HepG2 (cell line): ENCODE data around the gene ACYP2. TPM values are rescaled to one million over a fixed set of nuclear protein-coding genes. Genes with fewer than 3 reads are reported as not detected.
A peak's percentile ranks its signal among the peaks of the same experiment; 100 is the strongest.

Experiments
- ELF1 ChIP-seq: sonication (generic); formaldehyde crosslinking; IDR thresholded peaks from 2 replicates; pipeline ENCODE4 v1.4.0; 2020; ENCODE audit warnings: missing genetic modification reagents
- GTF2F1 ChIP-seq: fragments of 150-350 bp; IDR thresholded peaks from 2 replicates; pipeline ENCODE4 v1.6.1; 2014; ENCODE audit warnings: low read length
- GZF1 ChIP-seq: sonication (generic); formaldehyde crosslinking; IDR thresholded peaks from 2 replicates; pipeline ENCODE4 v1.5.1; 2020; ENCODE audit warnings: mild to moderate bottlenecking, missing genetic modification reagents
- MATR3 ChIP-seq: sonication (generic); formaldehyde crosslinking; IDR thresholded peaks from 2 replicates; pipeline ENCODE4 v1.4.0; 2020; ENCODE audit warnings: missing genetic modification reagents
- MTF1 ChIP-seq: sonication (generic); formaldehyde crosslinking; IDR thresholded peaks from 2 replicates; pipeline ENCODE4 v1.5.0; 2020; ENCODE audit warnings: missing genetic modification reagents
- NCOA1 ChIP-seq: sonication (generic); formaldehyde crosslinking; IDR thresholded peaks from 2 replicates; pipeline ENCODE4 v1.9.0; 2021; ENCODE audit warnings: missing genetic modification reagents
- NFRKB ChIP-seq: fragments of 450-650 bp; IDR thresholded peaks from 2 replicates; pipeline ENCODE4 v1.6.1; 2017
- SIN3B ChIP-seq: fragments of 150-350 bp; IDR thresholded peaks from 2 replicates; pipeline ENCODE4 v1.6.1; 2014; ENCODE audit warnings: low read length
- ZFP41 ChIP-seq: sonication (generic); formaldehyde crosslinking; IDR thresholded peaks from 2 replicates; pipeline ENCODE4 v1.4.0; 2020; ENCODE audit warnings: mild to moderate bottlenecking, missing genetic modification reagents, borderline replicate concordance
- ZFP62 ChIP-seq: sonication (generic); formaldehyde crosslinking; IDR thresholded peaks from 2 replicates; pipeline ENCODE4 v1.4.0; 2020; ENCODE audit warnings: missing genetic modification reagents
- ZNF143 ChIP-seq: sonication (generic); formaldehyde crosslinking; IDR thresholded peaks from 2 replicates; pipeline ENCODE4 v1.4.0; 2020; ENCODE audit warnings: missing genetic modification reagents
- ZNF230 ChIP-seq: sonication (generic); formaldehyde crosslinking; IDR thresholded peaks from 2 replicates; pipeline ENCODE4 v1.4.0; 2020; ENCODE audit warnings: mild to moderate bottlenecking, missing genetic modification reagents
- ZNF232 ChIP-seq: sonication (generic); formaldehyde crosslinking; IDR thresholded peaks from 2 replicates; pipeline ENCODE4 v1.4.0; 2020; ENCODE audit warnings: missing genetic modification reagents, borderline replicate concordance
- ZNF451 ChIP-seq: sonication (generic); formaldehyde crosslinking; IDR thresholded peaks from 2 replicates; pipeline ENCODE4 v1.5.0; 2020; ENCODE audit warnings: mild to moderate bottlenecking, missing genetic modification reagents
- ZNF75D ChIP-seq: sonication (generic); formaldehyde crosslinking; IDR thresholded peaks from 2 replicates; pipeline ENCODE4 v1.8.1; 2023; ENCODE audit warnings: missing genetic modification reagents, mild to moderate bottlenecking, borderline replicate concordance
- ZNF839 ChIP-seq: sonication (generic); formaldehyde crosslinking; IDR thresholded peaks from 2 replicates; pipeline ENCODE4 v1.4.0; 2020; ENCODE audit warnings: missing genetic modification reagents, mild to moderate bottlenecking, borderline replicate concordance
- polyA plus RNA-seq, 8 experiments: library from polyadenylated mRNA; depleted of rRNA in 3 of 8; stranded (reverse) in 7 of 8; unstranded in 1 of 8; fragments of >200 nt; fragmentation: Illumina TruSeq in 4 of 8; extraction: Trizol in 4 of 8; gene quantifications; 2 replicates each; pipeline versions ENCODE4 v1.2.1 to v1.2.3, GENCODE V29; 2011 to 2016; ENCODE audit warnings: low read depth in 4 of 8, missing spikeins in 1 of 8, mixed read lengths in 1 of 8; ENCODE audit not compliant: insufficient read depth in 1 of 8
- total RNA-seq, 5 experiments: library from RNA; depleted of rRNA; stranded (reverse); fragments of >200 nt; fragmentation: Illumina TruSeq; extraction: Trizol; gene quantifications; 2 replicates each; pipeline ENCODE4 v1.2.3, GENCODE V29; 2016; ENCODE audit warnings: low read depth in 1 of 5
- TF ChIP-seq, protein P1 (sequence below): sonication (generic); formaldehyde crosslinking; IDR thresholded peaks from 2 replicates; pipeline ENCODE4 v1.5.0; 2020; ENCODE audit warnings: mild to moderate bottlenecking, missing genetic modification reagents
- TF ChIP-seq, protein P2 (sequence below): IDR thresholded peaks from 2 replicates; pipeline ENCODE4 v1.6.1; 2016; ENCODE audit warnings: low read depth, control low read depth
- TF ChIP-seq, protein P3 (sequence below): sonication (generic); formaldehyde crosslinking; IDR thresholded peaks from 2 replicates; pipeline ENCODE4 v1.4.0; 2020; ENCODE audit warnings: missing genetic modification reagents
- TF ChIP-seq, protein P4 (sequence below): sonication (generic); formaldehyde crosslinking; IDR thresholded peaks from 2 replicates; pipeline ENCODE4 v1.4.0; 2020; ENCODE audit warnings: mild to moderate bottlenecking, missing genetic modification reagents, borderline replicate concordance
- TF ChIP-seq, protein P5 (sequence below): sonication (generic); formaldehyde crosslinking; IDR thresholded peaks from 2 replicates; pipeline ENCODE4 v1.4.0; 2020; ENCODE audit warnings: mild to moderate bottlenecking, missing genetic modification reagents
- TF ChIP-seq, protein P6 (sequence below): sonication (generic); formaldehyde crosslinking; IDR thresholded peaks from 2 replicates; pipeline ENCODE4 v1.8.0; 2022; ENCODE audit warnings: missing genetic modification reagents, mild to moderate bottlenecking, borderline replicate concordance

ACYP2 gene
- total and polyA plus RNA-seq, 2 of the 13 experiments (the other 11 are each of a cell fraction or from before 2014, with no cell fraction given) = 12.3 to 12.7 TPM

DNA sequence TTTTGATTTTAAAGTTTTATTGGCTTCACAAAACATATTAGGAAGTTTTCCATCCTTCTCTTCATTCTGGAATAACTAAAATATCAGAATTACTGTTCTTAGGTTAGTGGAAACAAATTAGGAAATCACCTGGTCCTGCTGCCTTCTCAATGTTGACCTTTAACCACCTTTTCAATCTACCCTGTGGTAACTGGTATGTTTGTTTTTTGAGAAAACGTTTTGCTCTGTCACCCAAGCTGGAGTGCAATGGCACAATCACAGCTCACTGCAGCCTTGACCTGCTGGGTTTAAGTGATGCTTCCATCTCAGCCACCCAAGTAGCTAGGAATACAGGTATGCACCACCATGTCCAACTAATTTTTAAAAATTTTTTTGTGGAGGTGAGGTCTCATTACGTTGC lies 28.4 kb downstream of the ACYP2 start (continued):
- TF ChIP-seq, protein P1, sequence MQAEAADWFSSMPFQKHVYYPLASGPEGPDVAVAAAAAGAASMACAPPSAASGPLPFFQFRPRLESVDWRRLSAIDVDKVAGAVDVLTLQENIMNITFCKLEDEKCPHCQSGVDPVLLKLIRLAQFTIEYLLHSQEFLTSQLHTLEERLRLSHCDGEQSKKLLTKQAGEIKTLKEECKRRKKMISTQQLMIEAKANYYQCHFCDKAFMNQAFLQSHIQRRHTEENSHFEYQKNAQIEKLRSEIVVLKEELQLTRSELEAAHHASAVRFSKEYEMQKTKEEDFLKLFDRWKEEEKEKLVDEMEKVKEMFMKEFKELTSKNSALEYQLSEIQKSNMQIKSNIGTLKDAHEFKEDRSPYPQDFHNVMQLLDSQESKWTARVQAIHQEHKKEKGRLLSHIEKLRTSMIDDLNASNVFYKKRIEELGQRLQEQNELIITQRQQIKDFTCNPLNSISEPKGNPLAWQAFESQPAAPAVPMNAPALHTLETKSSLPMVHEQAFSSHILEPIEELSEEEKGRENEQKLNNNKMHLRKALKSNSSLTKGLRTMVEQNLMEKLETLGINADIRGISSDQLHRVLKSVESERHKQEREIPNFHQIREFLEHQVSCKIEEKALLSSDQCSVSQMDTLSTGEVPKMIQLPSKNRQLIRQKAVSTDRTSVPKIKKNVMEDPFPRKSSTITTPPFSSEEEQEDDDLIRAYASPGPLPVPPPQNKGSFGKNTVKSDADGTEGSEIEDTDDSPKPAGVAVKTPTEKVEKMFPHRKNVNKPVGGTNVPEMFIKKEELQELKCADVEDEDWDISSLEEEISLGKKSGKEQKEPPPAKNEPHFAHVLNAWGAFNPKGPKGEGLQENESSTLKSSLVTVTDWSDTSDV (CRISPR knock-in tag) = no peak
- no peak for TF ChIP-seq ZNF232 (CRISPR knock-in tag)
- no peak for TF ChIP-seq GTF2F1
- no peak for TF ChIP-seq NFRKB
- TF ChIP-seq, protein P2, sequence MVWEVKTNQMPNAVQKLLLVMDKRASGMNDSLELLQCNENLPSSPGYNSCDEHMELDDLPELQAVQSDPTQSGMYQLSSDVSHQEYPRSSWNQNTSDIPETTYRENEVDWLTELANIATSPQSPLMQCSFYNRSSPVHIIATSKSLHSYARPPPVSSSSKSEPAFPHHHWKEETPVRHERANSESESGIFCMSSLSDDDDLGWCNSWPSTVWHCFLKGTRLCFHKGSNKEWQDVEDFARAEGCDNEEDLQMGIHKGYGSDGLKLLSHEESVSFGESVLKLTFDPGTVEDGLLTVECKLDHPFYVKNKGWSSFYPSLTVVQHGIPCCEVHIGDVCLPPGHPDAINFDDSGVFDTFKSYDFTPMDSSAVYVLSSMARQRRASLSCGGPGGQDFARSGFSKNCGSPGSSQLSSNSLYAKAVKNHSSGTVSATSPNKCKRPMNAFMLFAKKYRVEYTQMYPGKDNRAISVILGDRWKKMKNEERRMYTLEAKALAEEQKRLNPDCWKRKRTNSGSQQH (CRISPR knock-in tag) = no peak
- TF ChIP-seq ZNF143 (CRISPR knock-in tag) = no peak
- TF ChIP-seq, protein P3, sequence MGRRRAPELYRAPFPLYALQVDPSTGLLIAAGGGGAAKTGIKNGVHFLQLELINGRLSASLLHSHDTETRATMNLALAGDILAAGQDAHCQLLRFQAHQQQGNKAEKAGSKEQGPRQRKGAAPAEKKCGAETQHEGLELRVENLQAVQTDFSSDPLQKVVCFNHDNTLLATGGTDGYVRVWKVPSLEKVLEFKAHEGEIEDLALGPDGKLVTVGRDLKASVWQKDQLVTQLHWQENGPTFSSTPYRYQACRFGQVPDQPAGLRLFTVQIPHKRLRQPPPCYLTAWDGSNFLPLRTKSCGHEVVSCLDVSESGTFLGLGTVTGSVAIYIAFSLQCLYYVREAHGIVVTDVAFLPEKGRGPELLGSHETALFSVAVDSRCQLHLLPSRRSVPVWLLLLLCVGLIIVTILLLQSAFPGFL (CRISPR knock-in tag) = no peak
- TF ChIP-seq, protein P4, sequence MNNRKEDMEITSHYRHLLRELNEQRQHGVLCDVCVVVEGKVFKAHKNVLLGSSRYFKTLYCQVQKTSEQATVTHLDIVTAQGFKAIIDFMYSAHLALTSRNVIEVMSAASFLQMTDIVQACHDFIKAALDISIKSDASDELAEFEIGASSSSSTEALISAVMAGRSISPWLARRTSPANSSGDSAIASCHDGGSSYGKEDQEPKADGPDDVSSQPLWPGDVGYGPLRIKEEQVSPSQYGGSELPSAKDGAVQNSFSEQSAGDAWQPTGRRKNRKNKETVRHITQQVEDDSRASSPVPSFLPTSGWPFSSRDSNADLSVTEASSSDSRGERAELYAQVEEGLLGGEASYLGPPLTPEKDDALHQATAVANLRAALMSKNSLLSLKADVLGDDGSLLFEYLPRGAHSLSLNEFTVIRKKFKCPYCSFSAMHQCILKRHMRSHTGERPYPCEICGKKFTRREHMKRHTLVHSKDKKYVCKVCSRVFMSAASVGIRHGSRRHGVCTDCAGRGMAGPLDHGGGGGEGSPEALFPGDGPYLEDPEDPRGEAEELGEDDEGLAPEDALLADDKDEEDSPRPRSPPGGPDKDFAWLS = no peak
- TF ChIP-seq, protein P5, sequence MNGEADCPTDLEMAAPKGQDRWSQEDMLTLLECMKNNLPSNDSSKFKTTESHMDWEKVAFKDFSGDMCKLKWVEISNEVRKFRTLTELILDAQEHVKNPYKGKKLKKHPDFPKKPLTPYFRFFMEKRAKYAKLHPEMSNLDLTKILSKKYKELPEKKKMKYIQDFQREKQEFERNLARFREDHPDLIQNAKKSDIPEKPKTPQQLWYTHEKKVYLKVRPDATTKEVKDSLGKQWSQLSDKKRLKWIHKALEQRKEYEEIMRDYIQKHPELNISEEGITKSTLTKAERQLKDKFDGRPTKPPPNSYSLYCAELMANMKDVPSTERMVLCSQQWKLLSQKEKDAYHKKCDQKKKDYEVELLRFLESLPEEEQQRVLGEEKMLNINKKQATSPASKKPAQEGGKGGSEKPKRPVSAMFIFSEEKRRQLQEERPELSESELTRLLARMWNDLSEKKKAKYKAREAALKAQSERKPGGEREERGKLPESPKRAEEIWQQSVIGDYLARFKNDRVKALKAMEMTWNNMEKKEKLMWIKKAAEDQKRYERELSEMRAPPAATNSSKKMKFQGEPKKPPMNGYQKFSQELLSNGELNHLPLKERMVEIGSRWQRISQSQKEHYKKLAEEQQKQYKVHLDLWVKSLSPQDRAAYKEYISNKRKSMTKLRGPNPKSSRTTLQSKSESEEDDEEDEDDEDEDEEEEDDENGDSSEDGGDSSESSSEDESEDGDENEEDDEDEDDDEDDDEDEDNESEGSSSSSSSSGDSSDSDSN = no peak
- no peak for TF ChIP-seq ZNF230
- no peak for TF ChIP-seq ZFP41 (CRISPR knock-in tag)
- no peak for TF ChIP-seq ZNF839 (CRISPR knock-in tag)
- no peak for TF ChIP-seq GZF1 (CRISPR knock-in tag)
- no peak for TF ChIP-seq NCOA1 (CRISPR knock-in tag)
- no peak for TF ChIP-seq ZNF451 (CRISPR knock-in tag)
- TF ChIP-seq ELF1 (CRISPR knock-in tag) = 0 out of 2 replicates have a peak, but pooled peaks have one; percentile 13
- no peak for TF ChIP-seq MATR3 (CRISPR knock-in tag)
- TF ChIP-seq, protein P6, sequence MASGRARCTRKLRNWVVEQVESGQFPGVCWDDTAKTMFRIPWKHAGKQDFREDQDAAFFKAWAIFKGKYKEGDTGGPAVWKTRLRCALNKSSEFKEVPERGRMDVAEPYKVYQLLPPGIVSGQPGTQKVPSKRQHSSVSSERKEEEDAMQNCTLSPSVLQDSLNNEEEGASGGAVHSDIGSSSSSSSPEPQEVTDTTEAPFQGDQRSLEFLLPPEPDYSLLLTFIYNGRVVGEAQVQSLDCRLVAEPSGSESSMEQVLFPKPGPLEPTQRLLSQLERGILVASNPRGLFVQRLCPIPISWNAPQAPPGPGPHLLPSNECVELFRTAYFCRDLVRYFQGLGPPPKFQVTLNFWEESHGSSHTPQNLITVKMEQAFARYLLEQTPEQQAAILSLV (CRISPR knock-in tag) = no peak
- no peak for TF ChIP-seq ZNF75D
- no peak for TF ChIP-seq MTF1 (CRISPR knock-in tag)
- TF ChIP-seq ZFP62 (CRISPR knock-in tag) = no peak
- TF ChIP-seq SIN3B = no peak
